Prostate gland (tissue), 2 donors: Measurements from ENCODE around the gene NCF4. TPM values are rescaled to one million over a fixed set of nuclear protein-coding genes. Genes with fewer than 3 reads are reported as not detected.

Experiments
- DNase-seq: peaks from one replicate; pipeline ENCODE4 v3.0.0-alpha.2; 2019; ENCODE audit warnings: low spot score
- H3K27ac ChIP-seq, 2 donors: fragments of 200-600 bp; sonication (generic); 2 replicates each; pipeline ENCODE4 v1.5.1; 2017 to 2019
- H3K27me3 ChIP-seq: fragments of 200-600 bp; sonication (generic); replicated peaks from 2 replicates; pipeline ENCODE4 v1.5.1; 2019; ENCODE audit not compliant: insufficient read depth
- H3K36me3 ChIP-seq, 2 donors: fragments of 200-600 bp; sonication (generic); 1 replicate in 1 of 2; 2 replicates in 1 of 2; pipeline versions ENCODE4 v1.5.1 to v1.8.1; 2017 to 2019
- H3K4me1 ChIP-seq: fragments of 200-600 bp; sonication (generic); replicated peaks from 2 replicates; pipeline ENCODE4 v1.5.1; 2019
- H3K4me3 ChIP-seq, 2 donors: fragments of 200-600 bp; sonication (generic); 2 replicates each; pipeline ENCODE4 v1.5.1; 2017 to 2019
- H3K9me3 ChIP-seq: fragments of 200-600 bp; sonication (generic); 2 replicates; pipeline ENCODE4 v1.5.1; 2017
- POLR2A ChIP-seq: fragments of 450-650 bp; IDR thresholded peaks from one replicate; pipeline ENCODE4 v1.6.1; 2016; ENCODE audit warnings: antibody characterized with exemption, mild to moderate bottlenecking
- POLR2AphosphoS5 ChIP-seq: sonication (generic); formaldehyde crosslinking; IDR thresholded peaks from one replicate; pipeline ENCODE4 v1.6.1; 2017; ENCODE audit warnings: antibody characterized with exemption
- WGBS: methylation state at CpG from one replicate; pipeline ENCODE4 v1.1.5; 2018; 5-methylcytosine and 5-hydroxymethylcytosine counted together
- intact Hi-C: fragments of 100-400 bp; cut with DNase I; formaldehyde crosslinking; loops from one replicate; pipeline ENCODE4 v1.14.2; 2022
- total RNA-seq, 2 donors: library from RNA; depleted of rRNA; stranded (reverse); fragments of >200 nt; gene quantifications; one replicate each; pipeline ENCODE4 v1.1.0, GENCODE V29; 2016
- TF ChIP-seq, protein P1 (sequence below), 4 experiments: fragments of 200-600 bp in 2 of 4; fragments of 450-650 bp in 2 of 4; sonication (generic) in 2 of 4; IDR thresholded peaks; 1 replicate in 3 of 4; 2 replicates in 1 of 4; pipeline ENCODE4 v1.5.1; 2016 to 2019; ENCODE audit warnings: antibody characterized with exemption in 4 of 4, mild to moderate bottlenecking in 2 of 4, moderate library complexity in 2 of 4

NCF4 gene
- total RNA-seq, 2 donors from 2014 or later: 0.91 to 3.5 TPM

DNA sequence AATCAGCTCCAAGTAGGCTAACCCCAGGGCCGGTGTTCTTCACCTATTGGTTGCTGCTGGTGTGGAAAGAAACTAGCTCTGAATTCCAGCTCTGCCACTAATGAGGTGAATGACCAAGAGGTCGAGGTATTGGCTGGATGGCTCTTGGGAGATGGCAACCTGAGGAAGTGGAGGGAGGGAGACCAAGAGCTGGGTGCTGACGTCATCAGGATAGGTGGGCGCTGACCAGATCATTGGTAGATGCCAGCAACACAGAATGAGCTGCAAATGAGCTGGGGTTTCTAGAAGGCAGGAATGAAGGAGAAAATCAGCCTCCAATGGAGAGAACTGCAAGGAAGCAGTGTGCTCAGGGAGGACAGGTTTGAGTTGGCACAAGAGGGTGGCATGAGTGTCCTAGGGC lies 37.9 kb downstream of the NCF4 start:
- intact Hi-C loops: no loop called here
- Histone ChIP-seq H3K27me3 (no peaks in the 10 kb centered on the region), H3K27ac (no peak overlapping the region), H3K36me3 (no peaks in the 10 kb centered on the region), H3K4me3 (no peak overlapping the region), H3K9me3 (no peaks in the 10 kb centered on the region), H3K4me1 (no peaks in the 10 kb centered on the region)
- 95% methylated on average over 4 of the region's 4 CpGs for WGBS
- DNase-seq: no peak
- TF ChIP-seq, protein P1, sequence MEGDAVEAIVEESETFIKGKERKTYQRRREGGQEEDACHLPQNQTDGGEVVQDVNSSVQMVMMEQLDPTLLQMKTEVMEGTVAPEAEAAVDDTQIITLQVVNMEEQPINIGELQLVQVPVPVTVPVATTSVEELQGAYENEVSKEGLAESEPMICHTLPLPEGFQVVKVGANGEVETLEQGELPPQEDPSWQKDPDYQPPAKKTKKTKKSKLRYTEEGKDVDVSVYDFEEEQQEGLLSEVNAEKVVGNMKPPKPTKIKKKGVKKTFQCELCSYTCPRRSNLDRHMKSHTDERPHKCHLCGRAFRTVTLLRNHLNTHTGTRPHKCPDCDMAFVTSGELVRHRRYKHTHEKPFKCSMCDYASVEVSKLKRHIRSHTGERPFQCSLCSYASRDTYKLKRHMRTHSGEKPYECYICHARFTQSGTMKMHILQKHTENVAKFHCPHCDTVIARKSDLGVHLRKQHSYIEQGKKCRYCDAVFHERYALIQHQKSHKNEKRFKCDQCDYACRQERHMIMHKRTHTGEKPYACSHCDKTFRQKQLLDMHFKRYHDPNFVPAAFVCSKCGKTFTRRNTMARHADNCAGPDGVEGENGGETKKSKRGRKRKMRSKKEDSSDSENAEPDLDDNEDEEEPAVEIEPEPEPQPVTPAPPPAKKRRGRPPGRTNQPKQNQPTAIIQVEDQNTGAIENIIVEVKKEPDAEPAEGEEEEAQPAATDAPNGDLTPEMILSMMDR (IDR thresholded peaks at IDR 0.05): no peak
- no peak for TF ChIP-seq POLR2AphosphoS5
- no peak for TF ChIP-seq POLR2A

DNA sequence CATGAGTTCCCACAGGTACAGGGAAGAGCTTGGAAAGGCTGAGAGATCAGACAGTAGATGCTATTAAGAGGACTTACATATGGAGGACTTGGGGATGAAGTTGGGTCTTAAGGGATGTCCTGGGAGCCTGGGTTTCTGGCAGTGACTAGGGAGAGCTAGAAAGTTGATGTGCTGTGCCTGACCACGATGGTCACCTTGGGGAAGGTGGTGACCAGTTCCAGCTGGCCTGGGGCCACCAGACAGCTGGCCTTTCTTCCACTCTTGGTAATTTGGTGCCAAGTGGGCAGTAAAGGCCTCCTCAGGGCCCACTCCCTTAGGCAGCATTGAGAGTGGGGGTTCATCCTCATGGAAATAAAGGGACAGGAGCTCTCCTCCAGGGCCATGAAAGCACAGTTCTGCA lies 38.7 kb downstream of the NCF4 start:
- Histone ChIP-seq H3K27me3 (no peaks in the 10 kb centered on the region), H3K9me3 (no peaks in the 10 kb centered on the region), H3K27ac (no peak overlapping the region), H3K4me3 (no peak overlapping the region), H3K36me3 (no peaks in the 10 kb centered on the region), H3K4me1 (no peaks in the 10 kb centered on the region)
- DNase-seq: no peak
- WGBS: 86% methylated on average over 1 of the region's 1 CpG
- intact Hi-C loops: no loop called here
- TF ChIP-seq, protein P1 (IDR thresholded peaks at IDR 0.05): no peak
- TF ChIP-seq POLR2AphosphoS5: no peak
- no peak for TF ChIP-seq POLR2A

DNA sequence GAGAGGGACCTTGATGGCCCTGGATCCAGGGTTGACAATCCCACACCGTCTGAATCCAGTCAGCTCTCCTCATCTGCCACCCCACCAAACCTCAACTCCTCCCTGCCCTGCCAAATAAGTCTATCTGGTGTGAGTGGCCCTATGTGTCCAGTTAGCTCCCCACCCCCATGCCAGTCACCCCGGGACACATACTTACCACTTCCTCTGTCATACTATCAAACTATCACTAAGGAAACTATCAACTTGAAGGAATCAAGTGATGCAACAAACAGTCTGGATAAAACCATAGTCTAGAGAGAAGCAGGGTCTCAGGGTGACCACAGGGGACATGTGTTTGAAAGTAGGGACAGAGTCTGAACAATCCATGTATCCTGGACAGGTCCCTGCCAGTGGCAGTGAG lies 39.4 kb downstream of the NCF4 start:
- no peaks in the 10 kb centered on the region for H3K36me3 ChIP-seq
- DNase-seq: no peak
- no peak for TF ChIP-seq POLR2A
- no peak for TF ChIP-seq POLR2AphosphoS5
- TF ChIP-seq, protein P1 (IDR thresholded peaks at IDR 0.05): no peak
- H3K27me3 ChIP-seq: no peaks in the 10 kb centered on the region
- no peaks in the 10 kb centered on the region for H3K9me3 ChIP-seq
- H3K4me1 ChIP-seq: no peaks in the 10 kb centered on the region
- WGBS: 75% methylated on average over 2 of the region's 2 CpGs
- intact Hi-C loops: no loop called here
- no peak overlapping the region for H3K27ac ChIP-seq
- H3K4me3 ChIP-seq: no peak overlapping the region

DNA sequence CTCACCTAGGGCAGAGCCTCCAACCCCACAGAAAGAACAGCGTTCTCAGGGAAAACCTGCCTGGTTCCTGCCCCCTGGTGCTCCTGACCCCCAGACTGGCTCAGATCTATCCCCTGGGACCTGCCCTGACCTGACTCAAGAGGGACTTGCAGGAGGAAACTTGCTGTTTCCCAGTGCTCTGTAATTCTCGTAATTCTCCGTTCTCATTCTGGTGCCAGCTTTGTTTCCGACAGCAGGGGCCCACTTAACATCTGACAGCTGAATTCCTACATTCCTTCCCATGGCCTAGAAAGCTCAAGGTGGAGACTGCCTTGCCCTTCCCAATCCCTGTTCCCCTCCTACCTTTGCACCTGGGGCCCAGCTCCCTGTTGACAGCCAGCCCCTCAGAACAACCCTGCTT lies 40.1 kb downstream of the NCF4 start:
- H3K27ac ChIP-seq: no peak overlapping the region
- WGBS: 18% methylated on average over 4 of the region's 4 CpGs
- no peaks in the 10 kb centered on the region for H3K4me1 ChIP-seq
- no peaks in the 10 kb centered on the region for H3K9me3 ChIP-seq
- intact Hi-C loops: no loop called here
- H3K36me3 ChIP-seq: no peaks in the 10 kb centered on the region
- DNase-seq: peak; percentile 55
- TF ChIP-seq, protein P1 (IDR thresholded peaks at IDR 0.05): no peak
- TF ChIP-seq POLR2AphosphoS5: peak; percentile 26
- no peak overlapping the region for H3K4me3 ChIP-seq
- H3K27me3 ChIP-seq: no peaks in the 10 kb centered on the region

DNA sequence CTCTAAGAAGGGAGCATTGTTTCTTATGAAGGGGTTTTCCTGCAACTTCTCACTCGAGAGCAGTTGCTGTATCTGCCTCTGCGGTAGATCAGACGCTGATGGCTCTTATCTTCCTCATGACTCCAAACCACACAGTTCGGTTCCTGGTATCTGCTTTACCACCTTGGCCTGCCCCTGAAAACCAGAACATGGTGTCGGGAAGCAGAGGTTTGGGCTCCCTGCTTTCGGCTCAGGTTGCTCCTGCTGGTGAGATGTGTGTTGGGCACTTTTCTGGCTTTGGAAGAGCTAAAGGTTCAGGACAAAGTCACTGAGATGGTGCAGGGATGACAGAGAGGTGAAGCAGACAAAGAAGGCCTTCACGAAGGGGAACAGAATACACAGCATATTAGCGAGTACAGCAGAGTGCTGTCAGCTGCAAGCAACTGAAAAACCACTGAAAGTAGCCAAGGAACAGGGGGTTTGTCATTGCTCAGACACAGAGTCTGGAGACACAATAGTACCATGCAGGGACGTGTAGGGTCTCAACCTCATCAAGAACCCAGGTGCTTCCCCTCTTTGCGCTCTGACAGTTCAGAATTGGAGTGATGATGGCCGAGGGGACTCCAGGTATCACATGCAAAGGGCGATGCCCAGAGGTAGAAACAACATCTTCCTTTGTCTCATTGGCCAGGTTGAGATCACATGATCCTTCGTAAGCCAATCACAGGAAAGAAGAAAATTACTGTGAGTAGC lies 40.8 kb downstream of the NCF4 start:
- Histone ChIP-seq H3K4me1 (no peaks in the 10 kb centered on the region), H3K27me3 (no peaks in the 10 kb centered on the region), H3K27ac (no peak overlapping the region), H3K36me3 (no peaks in the 10 kb centered on the region), H3K9me3 (no peaks in the 10 kb centered on the region), H3K4me3 (no peak overlapping the region)
- intact Hi-C loops: no loop called here
- WGBS: 82% methylated on average over 13 of the region's 13 CpGs
- DNase-seq: no peak
- TF ChIP-seq POLR2AphosphoS5: no peak
- TF ChIP-seq, protein P1 (IDR thresholded peaks at IDR 0.05): no peak
- TF ChIP-seq POLR2A: no peak
